ENCODE measurements around the gene C1orf21.
A peak's percentile ranks its signal among the peaks of the same experiment; 100 is the strongest.
"Not testable (repeated sequence)": the region's sequence is repeated elsewhere in the genome, so short reads cannot be mapped to it uniquely, and the experiment has no call there.

C1orf21 gene

GRCh38 chr1:184386312-184387068 is at the start of gene C1orf21:
Gene C1orf21, plus strand, starts transcription at chr1:184387029. Its CDS starts 90,481 bp downstream, at chr1:184477510.
- DNase-seq (ENCODE audit: low spot score), result peak; percentile 57

GRCh38 chr1:184337865-184338264 is 49.0 kb upstream of the C1orf21 start:
- DNase-seq (ENCODE audit: low spot score), result not testable (repeated sequence)

DNA sequence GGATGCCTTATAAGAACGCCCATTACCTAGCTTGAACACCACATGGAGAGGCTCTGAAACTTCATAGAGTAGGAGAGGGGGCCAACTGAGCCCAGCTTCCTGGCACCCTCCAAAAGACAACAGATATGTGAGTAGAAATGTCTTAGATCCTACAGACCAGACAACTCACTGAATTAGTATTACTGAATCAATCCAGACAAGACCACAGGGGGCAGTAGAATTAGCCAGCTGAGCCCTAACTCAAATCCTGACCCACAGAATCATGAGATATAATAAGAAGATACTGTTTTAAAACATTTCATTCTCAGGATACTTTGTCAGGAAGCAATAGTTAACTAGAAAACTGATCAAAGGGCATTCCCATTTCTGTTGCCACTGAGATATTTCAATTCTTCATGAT is 45.8 kb upstream of the C1orf21 start:
- no peak for DNase-seq (ENCODE audit: low spot score)

DNA sequence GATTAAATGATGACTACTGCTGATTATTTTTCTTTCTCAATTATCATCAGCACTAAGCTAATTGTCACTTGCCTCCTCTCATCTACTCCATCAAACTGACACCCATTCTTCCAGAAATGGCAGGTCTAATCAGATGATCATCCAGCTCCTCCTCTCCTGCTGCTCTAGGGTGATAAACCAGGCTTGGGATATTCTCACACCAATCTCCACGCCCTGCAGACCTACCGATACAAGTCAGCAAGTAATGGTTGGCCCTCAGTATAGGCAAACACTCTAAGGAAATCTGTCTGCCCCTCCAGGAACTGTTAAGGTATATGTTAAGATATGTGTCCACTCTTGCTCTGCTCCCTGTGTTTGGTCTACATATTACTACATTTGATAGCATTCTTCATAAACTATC is 36.3 kb upstream of the C1orf21 start:
- DNase-seq (ENCODE audit: low spot score), result no peak

GRCh38 chr1:184351416-184351975 is 35.3 kb upstream of the C1orf21 start:
- no peak for DNase-seq (ENCODE audit: low spot score)

GRCh38 chr1:184352776-184353175 is 34.1 kb upstream of the C1orf21 start:
- no peak for DNase-seq (ENCODE audit: low spot score)

GRCh38 chr1:184354719-184355118 is 32.1 kb upstream of the C1orf21 start:
- DNase-seq (ENCODE audit: low spot score), result no peak

GRCh38 chr1:184356891-184357290 is 29.9 kb upstream of the C1orf21 start:
- no peak for DNase-seq (ENCODE audit: low spot score)

DNA sequence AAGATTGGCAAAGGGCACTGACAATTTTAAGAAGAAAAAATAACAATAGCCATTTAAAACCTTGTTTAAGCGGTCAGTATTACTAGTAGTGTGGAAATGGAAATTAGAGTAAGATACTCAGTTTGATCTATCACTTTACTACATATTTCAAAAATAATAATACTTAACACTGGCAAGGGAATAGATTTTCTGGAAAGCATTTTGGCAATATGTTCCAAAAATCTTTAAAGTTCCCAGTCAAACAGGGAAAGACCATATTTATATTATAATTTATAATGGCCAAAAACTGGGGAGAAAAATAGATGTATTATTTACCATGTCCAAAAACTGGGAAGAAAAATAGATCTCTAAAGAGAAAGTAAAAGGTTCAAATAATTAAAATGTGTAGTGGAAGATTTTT is 28.6 kb upstream of the C1orf21 start:
- DNase-seq (ENCODE audit: low spot score), result no peak

DNA sequence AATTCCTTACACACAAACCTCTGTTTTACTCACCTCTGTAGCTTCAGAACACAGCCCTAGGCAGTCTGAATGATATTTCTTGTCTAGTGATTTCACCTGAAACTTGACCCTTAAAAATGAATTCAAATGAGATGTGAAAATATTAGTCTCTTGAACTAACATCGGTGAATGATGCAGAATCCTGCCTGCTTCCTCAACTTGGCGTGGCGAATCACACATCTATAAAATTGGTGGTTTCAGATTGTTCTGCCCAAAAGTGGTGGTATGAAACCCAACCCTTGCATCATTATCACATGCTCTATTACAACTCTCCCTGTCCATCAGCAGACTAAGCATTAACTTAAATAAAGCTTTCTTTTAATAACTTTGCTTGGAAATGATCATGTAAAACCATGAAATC is 26.9 kb upstream of the C1orf21 start:
- no peak for DNase-seq (ENCODE audit: low spot score)

- DNase-seq (ENCODE audit: low spot score), result no peak
These were observed 24.0 kb upstream of the C1orf21 start for GRCh38 chr1:184362876-184363275.

GRCh38 chr1:184365699-184366098 is 21.1 kb upstream of the C1orf21 start:
- DNase-seq (ENCODE audit: low spot score), result no peak

GRCh38 chr1:184366997-184367396 is 19.8 kb upstream of the C1orf21 start:
- DNase-seq (ENCODE audit: low spot score), result no peak

DNA sequence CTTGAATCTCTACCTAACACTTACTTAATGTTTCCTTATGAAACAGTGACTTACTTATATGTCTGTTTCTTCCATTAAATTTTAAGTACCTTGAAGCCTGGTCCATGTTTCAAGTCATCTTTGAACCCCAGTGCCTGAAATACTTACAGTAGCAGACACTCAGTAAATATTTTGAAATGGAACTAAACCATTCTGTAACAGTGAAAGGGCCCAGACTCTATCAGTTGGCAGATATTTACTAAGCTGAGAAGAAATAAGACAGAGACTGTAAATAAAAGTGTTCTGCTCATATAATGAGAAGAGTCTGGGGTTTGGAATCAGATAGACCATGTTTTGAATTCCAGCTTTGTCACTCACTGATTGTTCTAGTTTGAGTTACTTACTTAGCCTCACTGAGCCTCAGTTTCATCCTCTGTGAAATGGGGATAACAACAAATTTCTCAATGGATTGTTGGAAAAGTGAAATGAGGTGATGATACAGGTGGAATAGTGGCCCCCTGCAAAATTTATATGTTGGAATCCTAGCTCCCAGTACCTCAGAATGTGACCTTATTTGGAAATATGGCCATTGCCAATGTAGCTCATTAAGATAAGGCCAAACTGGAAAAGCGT is 19.3 kb upstream of the C1orf21 start:
- no peak for DNase-seq (ENCODE audit: low spot score)

DNA sequence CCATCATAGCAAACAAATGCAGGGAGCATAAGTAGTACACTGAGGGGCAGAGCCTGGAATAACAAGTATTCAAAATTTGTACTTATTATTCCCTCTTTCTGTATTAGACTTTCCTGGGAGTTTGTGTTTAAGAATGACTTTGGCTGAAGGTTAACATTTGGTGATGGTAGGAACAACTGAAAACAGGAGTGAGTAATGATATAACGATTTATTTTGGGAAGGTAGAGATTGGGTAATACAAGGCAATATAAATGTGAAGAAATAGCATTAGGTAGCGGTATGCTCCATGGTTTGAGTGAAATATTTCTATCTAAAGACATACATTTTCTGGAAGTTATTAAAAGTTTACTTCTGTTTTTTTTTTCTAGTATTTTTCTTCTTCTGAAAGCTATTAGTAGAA is 18.5 kb upstream of the C1orf21 start:
- DNase-seq (ENCODE audit: low spot score), result no peak

DNA sequence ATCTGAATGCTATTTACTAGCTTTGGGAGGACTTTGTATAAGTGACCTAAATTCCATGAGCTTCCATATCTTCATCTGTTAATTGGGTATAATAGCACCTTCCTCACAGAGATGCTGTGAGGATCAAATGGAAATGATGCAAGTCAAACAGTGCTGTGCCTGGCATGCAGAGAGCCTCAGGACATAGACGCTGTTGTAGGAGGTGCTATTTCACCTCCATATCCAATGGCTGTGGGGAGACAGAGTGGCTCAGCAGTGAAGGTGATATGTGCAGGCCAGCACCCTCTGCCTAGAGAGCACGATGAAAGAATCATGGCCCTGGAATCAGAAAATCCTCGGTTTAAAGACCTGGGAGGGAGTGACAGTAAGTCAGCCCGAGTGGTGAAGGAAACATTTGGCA is 16.0 kb upstream of the C1orf21 start:
- no peak for DNase-seq (ENCODE audit: low spot score)

DNA sequence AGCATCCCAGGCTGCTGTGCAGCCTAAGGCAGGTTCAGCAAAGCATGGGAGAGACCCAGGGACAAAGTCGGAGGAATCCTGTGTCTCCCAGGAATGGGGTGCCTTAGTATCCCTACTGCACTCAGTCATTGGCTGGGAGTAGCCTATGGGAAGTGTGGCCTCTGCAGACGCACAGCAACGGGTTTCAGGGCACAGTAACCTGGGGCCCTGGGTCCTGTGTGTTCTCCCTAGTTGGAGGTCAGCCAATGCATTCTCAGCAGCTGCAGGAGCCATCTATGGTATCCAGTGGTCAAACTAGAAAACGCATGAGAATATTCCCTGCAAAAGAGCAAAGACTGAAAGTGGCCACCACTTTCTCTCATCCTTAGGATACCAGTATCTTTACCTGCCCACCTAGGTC is 13.7 kb upstream of the C1orf21 start:
- no peak for DNase-seq (ENCODE audit: low spot score)

DNA sequence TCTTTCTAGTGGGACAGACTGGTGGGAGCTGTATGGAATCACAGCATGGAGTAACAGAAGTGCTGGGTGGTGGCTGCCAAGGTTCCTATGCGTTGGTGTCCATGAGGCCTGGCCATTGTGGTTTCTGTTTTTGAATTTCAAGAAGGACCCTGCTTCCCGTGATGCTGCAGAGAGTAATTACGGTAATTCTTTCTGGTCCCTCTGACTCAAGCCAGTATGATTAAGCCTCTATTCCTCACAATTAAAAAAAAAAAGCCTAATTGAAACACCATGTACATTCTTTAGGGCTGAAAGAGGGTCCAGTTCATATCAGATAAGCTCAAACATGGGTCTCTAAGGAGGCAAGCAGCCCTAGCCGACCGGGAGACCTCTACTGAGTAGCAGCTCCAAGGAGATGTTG is 10.5 kb upstream of the C1orf21 start:
- DNase-seq (ENCODE audit: low spot score), result no peak

DNA sequence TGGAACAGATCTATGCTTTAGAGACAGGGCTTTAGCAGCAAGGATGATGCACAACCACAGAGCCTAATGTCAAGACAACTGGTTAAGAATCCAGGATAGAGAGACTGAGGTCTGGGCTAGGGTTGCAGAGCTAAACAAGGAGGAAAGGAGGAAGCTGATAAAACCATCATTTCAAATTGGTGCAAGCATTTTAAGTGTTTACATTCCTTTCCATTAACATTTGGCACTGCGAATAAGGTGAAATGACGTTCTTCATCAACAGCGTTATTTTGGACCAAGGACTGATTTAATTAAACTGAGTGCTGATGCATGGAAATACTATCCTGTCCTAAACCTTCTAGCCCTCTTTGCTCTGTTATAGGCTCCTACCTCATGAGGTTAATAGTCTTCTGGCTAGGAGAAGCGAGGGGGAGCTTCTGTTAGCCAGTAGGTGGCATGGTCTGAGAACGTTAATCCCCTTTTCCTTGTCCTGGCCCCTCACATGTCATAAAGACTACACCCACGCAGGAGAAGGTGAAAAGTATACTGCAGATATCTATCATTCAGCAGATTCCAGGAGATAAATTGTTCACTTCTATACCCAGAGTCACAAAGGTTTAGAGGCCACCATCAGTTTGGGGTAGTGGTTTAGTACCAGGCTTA is 7.6 kb upstream of the C1orf21 start:
- no peak for DNase-seq (ENCODE audit: low spot score)

DNA sequence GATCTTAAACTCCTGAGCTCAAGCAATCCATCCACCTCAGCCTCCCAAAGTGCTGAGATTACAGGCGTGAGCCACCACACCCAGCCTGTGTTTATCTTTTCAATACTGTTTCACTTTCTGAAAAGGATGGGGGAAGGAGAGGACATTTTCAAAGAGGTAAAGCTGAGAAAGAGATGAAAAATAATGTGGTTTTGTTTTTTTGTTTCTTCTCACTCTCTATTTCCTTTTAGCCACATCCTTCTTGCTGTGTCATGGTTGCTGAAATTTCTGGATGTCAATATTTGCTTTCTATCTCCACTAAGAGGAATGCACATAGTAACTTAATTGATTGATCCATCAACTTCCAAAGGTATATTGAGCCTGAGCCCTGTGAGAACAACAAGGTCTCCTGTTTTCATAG is 6.4 kb upstream of the C1orf21 start:
- DNase-seq (ENCODE audit: low spot score), result no peak

DNA sequence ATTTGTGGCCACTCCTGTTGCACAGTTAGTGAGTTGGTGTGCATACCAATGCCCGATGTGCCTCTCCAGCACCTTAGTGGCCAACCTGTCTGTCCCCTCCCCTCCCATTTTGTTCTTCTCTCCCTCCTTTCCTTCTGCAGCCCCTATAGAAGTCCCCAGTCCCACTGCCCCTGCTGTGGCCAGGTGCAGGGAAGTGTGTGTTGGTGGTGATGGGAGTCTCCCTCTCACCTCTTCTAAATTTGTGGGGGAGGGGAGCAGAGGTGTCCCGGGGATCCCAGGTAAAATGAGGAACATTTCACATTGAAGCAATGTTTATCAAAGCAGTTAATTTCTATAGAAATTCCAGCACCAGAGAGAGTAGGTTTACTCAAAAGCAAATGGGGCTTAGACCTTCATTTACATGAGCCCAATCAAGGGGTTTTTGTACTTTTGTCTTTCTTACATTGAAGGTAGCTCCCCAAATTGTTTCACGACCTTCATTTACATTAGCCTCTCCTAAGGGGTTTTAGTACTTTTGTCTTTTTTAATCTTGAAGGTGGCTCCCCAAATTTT is 3.0 kb upstream of the C1orf21 start:
- no peak for DNase-seq (ENCODE audit: low spot score)

- DNase-seq (ENCODE audit: low spot score), result no peak
These were observed 941 bp upstream of the C1orf21 start for GRCh38 chr1:184385865-184386311.

DNA sequence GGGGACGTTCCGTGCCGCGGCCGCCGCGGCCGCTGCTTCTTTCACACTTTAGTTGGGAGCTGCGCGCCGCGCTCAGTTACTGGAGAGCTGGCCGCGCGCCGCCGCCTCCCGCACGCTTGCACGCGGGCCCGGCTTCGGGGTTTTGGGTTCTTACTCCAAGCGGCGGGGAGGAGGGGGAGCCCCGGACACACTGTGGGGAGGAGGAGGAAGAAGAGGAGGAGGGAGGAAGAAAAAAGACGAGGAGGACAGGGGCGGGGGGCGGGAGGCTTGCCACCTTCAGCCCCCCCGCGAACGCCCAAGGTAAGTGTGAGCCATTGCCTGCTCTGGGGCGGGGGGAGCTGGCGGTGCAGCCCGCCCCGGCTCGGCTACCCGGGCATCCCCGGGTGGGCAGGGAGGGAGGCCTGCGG is 243 bp downstream of the C1orf21 start:
- no peak for DNase-seq (ENCODE audit: low spot score)

Measured in hematopoietic multipotent progenitor cell treated with erythropoietin and hydrocortisone succinate and interleukin-3 and kit ligand, for 15 days (in vitro differentiated cells).